ENCODE results near the gene HSD3B2. TPM values are rescaled to one million over a fixed set of nuclear protein-coding genes. Genes with fewer than 3 reads are reported as not detected.

The HSD3B2 gene
- total RNA-seq, 2 donors from 2014 or later, result 0.62 TPM; not detected in 1

- no peaks in the 10 kb centered on the region for H3K9me3 ChIP-seq
- no peaks in the 10 kb centered on the region for H3K36me3 ChIP-seq
- no peaks in the 10 kb centered on the region for H3K27me3 ChIP-seq (replicated peaks; ENCODE audit: insufficient read depth)
- H3K27ac ChIP-seq, result no peak overlapping the region
- no peaks in the 10 kb centered on the region for H3K4me1 ChIP-seq (replicated peaks)
- no peak for DNase-seq (ENCODE audit: low spot score)
- 38% methylated on average over 3 of the region's 3 CpGs for WGBS
- intact Hi-C loops (cut with DNase I), result no loop called here
- no peak overlapping the region for H3K4me3 ChIP-seq
- no peak for TF ChIP-seq CTCF (IDR thresholded peaks at IDR 0.05)
- TF ChIP-seq POLR2A (IDR thresholded peaks at IDR 0.05), result no peak
- no peak for TF ChIP-seq POLR2AphosphoS5 (IDR thresholded peaks at IDR 0.05)
Measured at GRCh38 chr1:119453021-119453420, 38.1 kb downstream of the HSD3B2 start.

- intact Hi-C loops (cut with DNase I), result no loop called here
- Histone ChIP-seq H3K27me3 (replicated peaks; ENCODE audit: insufficient read depth) (no peaks in the 10 kb centered on the region), H3K27ac (no peak overlapping the region), H3K36me3 (no peaks in the 10 kb centered on the region), H3K4me1 (replicated peaks) (no peaks in the 10 kb centered on the region), H3K9me3 (no peaks in the 10 kb centered on the region), H3K4me3 (no peak overlapping the region)
- TF ChIP-seq POLR2A (IDR thresholded peaks at IDR 0.05) (no peak), POLR2AphosphoS5 (IDR thresholded peaks at IDR 0.05) (no peak), CTCF (IDR thresholded peaks at IDR 0.05) (no peak)
- 91% methylated on average over 2 of the region's 2 CpGs for WGBS
- no peak for DNase-seq (ENCODE audit: low spot score)
Measured at GRCh38 chr1:119462964-119463363, 48.0 kb downstream of the HSD3B2 start.

- no peaks in the 10 kb centered on the region for H3K9me3 ChIP-seq
- intact Hi-C loops (cut with DNase I), result no loop called here
- H3K27me3 ChIP-seq (replicated peaks; ENCODE audit: insufficient read depth), result no peaks in the 10 kb centered on the region
- H3K4me1 ChIP-seq (replicated peaks), result no peaks in the 10 kb centered on the region
- DNase-seq (ENCODE audit: low spot score), result no peak
- H3K27ac ChIP-seq, result no peak overlapping the region
- WGBS, result 91% methylated on average over 2 of the region's 2 CpGs
- H3K4me3 ChIP-seq, result no peak overlapping the region
- TF ChIP-seq CTCF (IDR thresholded peaks at IDR 0.05) (no peak), POLR2AphosphoS5 (IDR thresholded peaks at IDR 0.05) (no peak), POLR2A (IDR thresholded peaks at IDR 0.05) (no peak)
- no peaks in the 10 kb centered on the region for H3K36me3 ChIP-seq
Measured at GRCh38 chr1:119463569-119463968, 48.6 kb downstream of the HSD3B2 start.

- TF ChIP-seq POLR2AphosphoS5 (IDR thresholded peaks at IDR 0.05), result no peak
- TF ChIP-seq CTCF (IDR thresholded peaks at IDR 0.05), result no peak
- TF ChIP-seq POLR2A (IDR thresholded peaks at IDR 0.05), result no peak
- no peak overlapping the region for H3K27ac ChIP-seq
- no peaks in the 10 kb centered on the region for H3K4me1 ChIP-seq (replicated peaks)
- no peak overlapping the region for H3K4me3 ChIP-seq
- DNase-seq (ENCODE audit: low spot score), result no peak
- 81% methylated on average over 2 of the region's 2 CpGs for WGBS
- H3K36me3 ChIP-seq, result no peaks in the 10 kb centered on the region
- H3K27me3 ChIP-seq (replicated peaks; ENCODE audit: insufficient read depth), result no peaks in the 10 kb centered on the region
- no peaks in the 10 kb centered on the region for H3K9me3 ChIP-seq
- intact Hi-C loops (cut with DNase I), result no loop called here
Measured at GRCh38 chr1:119466445-119466844, 51.5 kb downstream of the HSD3B2 start.

GRCh38 chr1:119467219-119467618, 52.3 kb downstream of the HSD3B2 start:
- WGBS, result 100% methylated on average over 1 of the region's 1 CpG
- Histone ChIP-seq H3K36me3 (no peaks in the 10 kb centered on the region), H3K4me3 (no peak overlapping the region), H3K4me1 (replicated peaks) (peaks cover under 1% of the 10 kb centered on the region), H3K27ac (no peak overlapping the region), H3K9me3 (no peaks in the 10 kb centered on the region), H3K27me3 (replicated peaks; ENCODE audit: insufficient read depth) (no peaks in the 10 kb centered on the region)
- TF ChIP-seq POLR2AphosphoS5 (IDR thresholded peaks at IDR 0.05) (no peak), CTCF (IDR thresholded peaks at IDR 0.05) (no peak), POLR2A (IDR thresholded peaks at IDR 0.05) (no peak)
- DNase-seq (ENCODE audit: low spot score), result no peak
- intact Hi-C loops (cut with DNase I), result no loop called here
